Peyer's patch (tissue), 4 donors: ENCODE measurements around the gene SIRPB2. TPM values are rescaled to one million over a fixed set of nuclear protein-coding genes. Genes with fewer than 3 reads are reported as not detected.

Experiments
- DNase-seq, 3 donors: peaks; one replicate each; pipeline ENCODE4 v3.0.0-alpha.2; 2017 to 2019
- H3K27ac ChIP-seq, 4 donors: fragments of 200-600 bp; sonication (generic); one replicate each; pipeline ENCODE4 v1.5.1; 2016 to 2019
- H3K27me3 ChIP-seq, 2 donors: fragments of 200-600 bp; sonication (generic); one replicate each; pipeline ENCODE4 v1.5.1; 2019
- H3K36me3 ChIP-seq, 3 donors: fragments of 200-600 bp; sonication (generic); one replicate each; pipeline ENCODE4 v1.5.1; 2016 to 2019
- H3K4me1 ChIP-seq, 4 donors: fragments of 200-600 bp; sonication (generic); one replicate each; pipeline ENCODE4 v1.5.1; 2016 to 2019
- H3K4me3 ChIP-seq, 4 donors: fragments of 200-600 bp; sonication (generic); 1 replicate in 3 of 4; 2 replicates in 1 of 4; pipeline ENCODE4 v1.5.1; 2016 to 2019; ENCODE audit warnings: mild to moderate bottlenecking in 1 of 4
- H3K9me3 ChIP-seq, 4 donors: fragments of 200-600 bp; sonication (generic); one replicate each; pipeline ENCODE4 v1.5.1; 2016 to 2019; ENCODE audit warnings: mild to moderate bottlenecking in 1 of 4
- POLR2A ChIP-seq, 2 donors: fragments of 450-650 bp; IDR thresholded peaks; one replicate each; pipeline ENCODE4 v1.5.1; 2017; ENCODE audit warnings: antibody characterized with exemption in 2 of 2, mild to moderate bottlenecking in 2 of 2, moderate library complexity in 2 of 2
- total RNA-seq, 4 donors: library from RNA; depleted of rRNA; stranded (reverse); fragments of >200 nt; gene quantifications; one replicate each; pipeline ENCODE4 v1.1.0, GENCODE V29; 2016
- TF ChIP-seq, protein P1 (sequence below), 6 experiments: fragments of 450-650 bp in 4 of 6; fragments of 200-600 bp in 2 of 6; sonication (generic) in 1 of 6; IDR thresholded peaks; one replicate each; pipeline ENCODE4 v1.5.1; 2017 to 2019; ENCODE audit warnings: antibody characterized with exemption in 6 of 6, mild to moderate bottlenecking in 3 of 6, moderate library complexity in 1 of 6

The SIRPB2 gene
- total RNA-seq, 4 donors from 2014 or later, result 6.7 to 6.8 TPM; not detected in 2

DNA sequence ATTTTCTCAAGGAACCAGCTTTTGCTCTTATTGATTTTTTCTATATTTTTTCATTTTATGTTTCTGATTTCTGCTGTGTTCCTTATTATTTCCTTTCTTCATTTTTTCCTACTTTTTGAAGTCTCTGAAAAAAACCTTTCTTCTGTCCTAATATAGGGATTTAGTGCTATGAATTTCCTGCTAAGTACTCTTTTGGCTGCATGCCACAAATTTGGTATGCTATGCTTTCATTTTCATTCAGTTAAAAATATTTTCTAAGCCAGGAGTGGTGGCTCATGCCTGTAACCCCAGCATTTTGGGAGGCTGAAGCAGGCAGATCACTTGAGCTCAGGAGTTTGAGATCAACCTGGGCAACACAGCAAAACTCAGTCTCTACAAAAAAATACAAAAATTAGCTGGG, 35.7 kb upstream of the SIRPB2 start:
- Histone ChIP-seq H3K4me3 (no peak overlapping the region), H3K4me1 (no peaks in the 10 kb centered on the region), H3K27ac (no peak overlapping the region), H3K36me3 (no peaks in the 10 kb centered on the region), H3K9me3 (no peaks in the 10 kb centered on the region), H3K27me3 (no peaks in the 10 kb centered on the region)
- TF ChIP-seq POLR2A (IDR thresholded peaks at IDR 0.05), result no peak
- TF ChIP-seq, protein P1, sequence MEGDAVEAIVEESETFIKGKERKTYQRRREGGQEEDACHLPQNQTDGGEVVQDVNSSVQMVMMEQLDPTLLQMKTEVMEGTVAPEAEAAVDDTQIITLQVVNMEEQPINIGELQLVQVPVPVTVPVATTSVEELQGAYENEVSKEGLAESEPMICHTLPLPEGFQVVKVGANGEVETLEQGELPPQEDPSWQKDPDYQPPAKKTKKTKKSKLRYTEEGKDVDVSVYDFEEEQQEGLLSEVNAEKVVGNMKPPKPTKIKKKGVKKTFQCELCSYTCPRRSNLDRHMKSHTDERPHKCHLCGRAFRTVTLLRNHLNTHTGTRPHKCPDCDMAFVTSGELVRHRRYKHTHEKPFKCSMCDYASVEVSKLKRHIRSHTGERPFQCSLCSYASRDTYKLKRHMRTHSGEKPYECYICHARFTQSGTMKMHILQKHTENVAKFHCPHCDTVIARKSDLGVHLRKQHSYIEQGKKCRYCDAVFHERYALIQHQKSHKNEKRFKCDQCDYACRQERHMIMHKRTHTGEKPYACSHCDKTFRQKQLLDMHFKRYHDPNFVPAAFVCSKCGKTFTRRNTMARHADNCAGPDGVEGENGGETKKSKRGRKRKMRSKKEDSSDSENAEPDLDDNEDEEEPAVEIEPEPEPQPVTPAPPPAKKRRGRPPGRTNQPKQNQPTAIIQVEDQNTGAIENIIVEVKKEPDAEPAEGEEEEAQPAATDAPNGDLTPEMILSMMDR (IDR thresholded peaks at IDR 0.05), result no peak
- no peak for DNase-seq

DNA sequence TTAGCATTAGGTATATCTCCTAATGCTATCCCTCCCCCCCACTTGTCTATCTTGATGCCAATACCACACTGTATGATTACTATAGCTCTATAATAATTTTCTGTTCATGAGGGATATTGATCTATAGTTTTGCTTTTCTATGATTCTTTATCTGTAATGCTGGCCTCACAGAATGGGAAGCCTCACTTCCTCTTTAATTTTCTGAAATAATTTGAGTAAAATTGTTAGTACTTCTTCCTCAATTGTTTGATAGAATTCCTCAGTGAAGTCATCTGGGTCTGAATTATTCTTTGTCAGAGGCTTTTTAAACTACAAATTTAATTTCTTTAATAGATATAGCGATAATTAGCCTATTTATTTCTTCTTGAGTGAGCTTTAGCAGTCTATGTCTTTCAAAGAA, 35.1 kb upstream of the SIRPB2 start:
- DNase-seq, result no peak
- no peaks in the 10 kb centered on the region for H3K9me3 ChIP-seq
- H3K27ac ChIP-seq, result no peak overlapping the region
- TF ChIP-seq, protein P1 (IDR thresholded peaks at IDR 0.05), result no peak
- no peak for TF ChIP-seq POLR2A (IDR thresholded peaks at IDR 0.05)
- no peaks in the 10 kb centered on the region for H3K27me3 ChIP-seq
- H3K4me1 ChIP-seq, result no peaks in the 10 kb centered on the region
- H3K36me3 ChIP-seq, result no peaks in the 10 kb centered on the region
- no peak overlapping the region for H3K4me3 ChIP-seq

DNA sequence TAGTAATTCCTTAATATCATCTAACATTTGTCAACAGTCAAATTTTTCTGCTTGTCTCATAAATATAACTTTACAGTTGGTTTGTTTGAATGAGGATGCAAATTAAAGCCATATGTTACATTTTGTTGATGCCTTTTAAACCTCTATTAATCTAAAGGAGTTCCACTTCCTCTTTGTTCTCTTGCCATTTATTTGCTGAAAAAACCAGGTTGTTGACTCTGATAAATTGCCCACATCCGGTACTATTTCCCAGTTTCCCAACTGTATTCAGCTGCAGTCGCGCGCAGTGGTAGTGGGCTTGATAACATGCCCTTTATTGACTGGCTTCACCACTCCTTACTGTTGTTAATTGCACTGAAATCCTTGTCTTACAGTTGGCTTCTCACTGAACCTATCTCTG, 32.8 kb upstream of the SIRPB2 start:
- Histone ChIP-seq H3K27ac (no peak overlapping the region), H3K36me3 (no peaks in the 10 kb centered on the region), H3K4me1 (no peaks in the 10 kb centered on the region), H3K9me3 (no peaks in the 10 kb centered on the region), H3K4me3 (no peak overlapping the region), H3K27me3 (no peaks in the 10 kb centered on the region)
- peak in 1 of 3 donors; percentile 50 for DNase-seq
- TF ChIP-seq, protein P1 (IDR thresholded peaks at IDR 0.05), result no peak

DNA sequence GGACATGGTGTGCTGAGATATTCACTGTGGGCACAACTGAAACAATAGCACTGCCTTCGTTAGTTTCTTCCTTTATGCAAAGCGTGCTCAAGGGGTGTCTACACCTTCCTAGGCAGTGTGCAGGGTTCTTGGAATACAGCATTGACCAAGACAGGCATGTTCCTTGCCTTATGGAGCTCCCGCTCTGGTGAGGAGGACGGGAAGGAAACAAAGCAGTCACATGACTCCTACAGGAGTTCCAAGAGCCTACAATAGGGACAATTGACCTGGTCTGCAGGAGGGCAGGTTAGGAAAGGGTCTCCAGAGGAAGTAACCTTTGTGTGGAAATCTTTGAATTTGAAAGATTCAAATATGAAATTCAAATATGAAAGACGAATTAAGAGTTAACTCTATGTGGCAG, 25.8 kb upstream of the SIRPB2 start:
- Histone ChIP-seq H3K4me3 (no peak overlapping the region), H3K27me3 (no peaks in the 10 kb centered on the region), H3K4me1 (no peaks in the 10 kb centered on the region), H3K9me3 (no peaks in the 10 kb centered on the region), H3K27ac (no peak overlapping the region), H3K36me3 (no peaks in the 10 kb centered on the region)
- TF ChIP-seq, protein P1 (IDR thresholded peaks at IDR 0.05), result no peak
- DNase-seq, result no peak

DNA sequence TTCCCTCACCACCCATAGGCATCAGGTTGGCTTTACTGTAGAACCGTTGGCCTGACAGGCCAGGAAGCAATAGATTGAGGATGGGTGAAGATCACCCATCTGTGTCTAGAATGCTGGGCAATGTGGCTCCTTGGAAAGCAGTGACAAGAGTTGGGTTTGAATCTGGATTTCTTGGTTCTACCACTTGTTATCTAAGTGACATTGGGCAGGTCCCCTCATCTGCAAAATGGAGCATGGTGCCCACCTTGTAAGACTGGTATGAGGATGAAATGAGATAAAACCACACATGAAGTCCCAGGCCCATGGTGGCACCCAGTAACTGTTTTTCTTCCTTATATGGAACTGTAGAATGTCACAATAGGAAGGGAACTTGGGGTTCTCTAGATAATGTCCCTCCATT, 22.6 kb upstream of the SIRPB2 start:
- no peak overlapping the region for H3K4me3 ChIP-seq
- DNase-seq, result no peak
- no peaks in the 10 kb centered on the region for H3K9me3 ChIP-seq
- TF ChIP-seq POLR2A (IDR thresholded peaks at IDR 0.05), result no peak
- TF ChIP-seq, protein P1 (IDR thresholded peaks at IDR 0.05), result no peak
- H3K27ac ChIP-seq, result no peak overlapping the region
- H3K36me3 ChIP-seq, result no peaks in the 10 kb centered on the region
- no peaks in the 10 kb centered on the region for H3K27me3 ChIP-seq
- no peaks in the 10 kb centered on the region for H3K4me1 ChIP-seq

DNA sequence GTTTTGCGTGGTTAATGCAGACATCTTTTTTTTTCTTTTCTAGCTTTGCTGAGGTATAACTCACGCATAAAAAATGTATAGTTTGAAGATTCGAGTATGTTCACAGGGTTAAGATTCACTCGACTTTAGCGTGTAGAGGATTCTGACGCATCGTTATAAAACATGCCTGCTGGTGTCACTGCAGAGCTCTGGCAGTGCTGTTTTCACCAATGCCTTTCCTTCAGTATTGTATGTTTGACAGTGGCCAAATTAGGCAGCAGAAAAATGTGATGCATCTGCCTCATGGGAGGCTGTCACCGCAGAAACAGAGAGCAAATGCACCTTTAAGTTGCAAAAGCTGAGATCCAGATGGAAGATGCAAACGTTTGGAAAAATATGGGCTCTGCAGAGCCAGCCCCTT, 18.0 kb upstream of the SIRPB2 start:
- Histone ChIP-seq H3K4me3 (no peak overlapping the region), H3K27me3 (no peaks in the 10 kb centered on the region), H3K4me1 (no peaks in the 10 kb centered on the region), H3K9me3 (no peaks in the 10 kb centered on the region), H3K27ac (no peak overlapping the region), H3K36me3 (no peaks in the 10 kb centered on the region)
- TF ChIP-seq POLR2A (IDR thresholded peaks at IDR 0.05), result no peak
- TF ChIP-seq, protein P1 (IDR thresholded peaks at IDR 0.05), result peak in 5 of 6 experiments; percentile 19 to 50 (median 32)
- peak in 2 of 3 donors; percentile 39 to 53 for DNase-seq
